GM19452 (cell line): ENCODE data around the gene LRBA.

Source experiments
- ATAC-seq: cut with Tn5 transposase; IDR thresholded peaks from one replicate; pipeline ENCODE4 v1.9.1; 2021; ENCODE audit not compliant: unreplicated experiment

The LRBA gene

DNA sequence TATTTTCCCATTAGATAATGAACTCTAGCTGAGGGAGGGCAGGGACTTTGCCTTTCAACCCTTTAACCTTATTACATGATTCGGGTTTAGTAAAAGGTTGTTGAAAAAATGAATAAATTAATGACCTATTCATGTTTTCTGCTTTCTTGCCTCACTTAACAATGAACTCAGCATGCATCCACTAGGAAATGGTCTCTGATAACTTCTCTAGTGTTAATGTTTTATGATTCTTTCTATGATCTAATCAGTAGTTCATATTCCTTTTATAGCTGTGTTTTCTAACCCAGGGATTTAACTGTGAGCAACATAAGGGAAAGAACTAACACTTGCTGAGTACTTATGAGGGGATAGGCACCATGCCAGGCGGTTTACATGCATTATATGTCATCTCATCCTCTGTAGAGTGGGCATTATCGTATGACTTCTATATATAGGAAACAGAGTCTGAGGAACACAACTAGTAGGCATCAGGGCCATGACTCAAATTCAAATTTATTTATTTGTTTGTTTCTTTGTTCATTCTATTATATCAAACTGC, 669.8 kb downstream of the LRBA start:
- no peak for ATAC-seq

DNA sequence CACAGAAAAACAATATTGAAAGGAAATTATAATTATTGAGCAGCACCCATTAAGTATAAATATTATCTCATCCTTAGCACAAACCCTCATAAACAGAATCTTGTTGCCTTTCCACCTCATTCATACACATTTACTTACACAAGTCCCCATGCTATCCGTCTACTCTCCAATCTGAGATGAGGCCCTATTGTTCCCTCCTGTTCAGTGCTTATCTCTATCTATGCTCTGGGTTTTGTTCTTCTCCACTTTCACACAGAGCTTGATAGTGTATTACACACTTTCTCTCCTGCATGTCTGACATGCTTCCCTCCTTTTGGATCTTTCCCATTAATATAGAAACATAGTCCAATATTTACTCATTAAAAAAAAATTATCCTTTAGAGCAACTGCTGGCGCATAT, 671.3 kb downstream of the LRBA start:
- no peak for ATAC-seq

DNA sequence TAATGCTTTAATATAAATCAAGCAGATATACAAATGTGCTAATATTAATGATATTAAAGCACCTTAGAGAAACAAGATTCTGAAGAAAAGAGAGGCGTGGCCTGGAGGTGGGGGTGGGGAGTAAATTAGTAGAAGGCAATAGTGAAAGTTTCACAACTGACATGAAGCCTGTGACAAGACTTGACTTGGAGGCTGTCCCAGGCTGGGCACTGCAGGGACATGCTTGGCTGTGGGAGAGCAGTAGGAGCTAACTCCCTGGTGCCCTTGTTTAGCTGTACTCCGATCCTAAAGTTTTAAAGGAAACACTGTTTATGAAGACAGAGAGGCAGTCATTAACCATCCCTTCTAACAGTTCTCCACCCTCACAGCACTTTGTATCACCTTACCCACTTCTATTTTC, 672.1 kb downstream of the LRBA start:
- ATAC-seq: no peak

DNA sequence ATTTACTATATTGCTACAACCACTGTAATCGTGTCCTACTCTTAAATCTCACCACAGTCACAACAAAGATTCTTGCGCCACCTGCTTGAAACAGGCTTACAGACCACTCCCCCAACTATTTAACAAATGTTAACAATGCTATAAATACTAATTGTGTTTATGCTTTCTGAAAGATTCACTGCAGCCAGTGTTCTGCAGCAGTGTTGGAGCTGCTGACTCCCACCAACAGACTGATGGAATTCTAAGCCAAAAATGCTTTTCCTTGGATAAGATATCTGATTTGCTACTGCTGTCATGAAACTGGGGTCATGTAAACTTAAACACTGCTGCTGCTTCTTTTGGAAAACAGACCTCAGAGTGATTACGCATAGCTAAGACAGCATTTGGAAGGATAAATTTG, 677.4 kb downstream of the LRBA start:
- no peak for ATAC-seq

DNA sequence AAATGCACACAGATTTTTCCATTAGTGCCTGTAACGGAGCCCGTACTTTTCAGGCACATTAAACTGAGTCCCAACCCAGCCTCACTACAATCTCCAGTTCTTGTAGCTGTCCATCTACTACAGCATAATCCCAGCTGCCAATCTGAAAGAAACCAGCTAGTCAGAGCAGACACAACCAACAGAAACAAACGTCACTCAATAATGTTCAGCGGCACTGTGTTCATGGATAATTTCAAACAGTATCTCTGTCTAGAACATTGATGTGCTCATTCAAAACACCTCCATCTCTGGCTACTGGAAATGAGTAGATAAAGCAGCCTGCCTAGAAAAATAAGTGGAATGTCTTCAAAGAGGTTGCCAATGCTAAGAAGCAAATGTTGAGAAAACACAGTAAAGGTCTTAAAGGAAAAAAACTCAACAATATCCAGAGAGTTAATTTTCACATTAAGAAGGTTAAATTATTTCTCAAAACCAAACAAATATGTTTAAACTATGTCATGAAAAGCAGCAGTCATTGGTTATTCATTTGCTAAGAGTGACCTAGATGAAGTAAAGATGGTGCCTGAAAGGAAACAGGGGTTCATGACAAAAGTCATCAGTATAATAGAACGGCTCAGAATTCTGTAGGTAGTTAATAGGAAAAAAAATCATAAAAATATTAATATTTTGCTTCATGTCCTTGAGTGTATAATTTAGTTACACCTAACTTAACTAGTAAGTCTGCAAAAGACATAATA, 678.2 kb downstream of the LRBA start:
- ATAC-seq: no peak

DNA sequence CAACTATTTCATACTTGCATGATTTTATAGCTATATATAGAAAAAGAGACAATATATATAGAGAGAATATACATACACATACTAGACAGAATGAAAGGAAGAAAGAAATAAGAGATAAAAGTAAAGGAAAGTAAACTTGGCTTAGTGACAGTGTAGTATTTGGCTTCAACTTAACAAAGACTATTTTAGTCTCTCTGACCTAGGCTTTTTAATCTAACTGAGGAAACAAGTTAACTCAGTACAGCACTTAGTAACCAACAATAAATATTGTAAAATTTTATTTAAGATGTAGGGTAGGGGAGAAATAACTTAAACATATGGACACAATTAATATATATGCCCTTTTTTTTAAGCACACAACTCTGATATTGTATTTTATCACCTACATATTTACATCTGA, 682.1 kb downstream of the LRBA start:
- no peak for ATAC-seq

DNA sequence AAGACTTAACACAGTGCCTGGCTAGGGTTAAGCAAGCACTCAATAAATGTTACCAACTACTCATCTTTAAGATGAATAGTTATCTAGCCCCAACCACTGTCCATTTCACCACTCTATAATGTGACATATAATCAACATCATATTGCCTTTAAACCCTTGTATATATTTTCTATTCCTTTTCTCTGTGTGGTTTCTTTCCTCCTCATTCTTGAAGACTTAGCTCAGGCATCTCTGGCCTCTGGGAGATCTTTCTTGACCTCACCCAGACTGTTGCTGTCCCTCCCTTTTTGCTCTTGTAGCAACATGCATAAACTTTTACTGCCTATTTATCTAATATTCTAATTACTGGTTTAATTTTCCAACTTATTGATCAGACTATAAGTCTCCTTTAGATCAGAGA, 683.0 kb downstream of the LRBA start:
- no peak for ATAC-seq

DNA sequence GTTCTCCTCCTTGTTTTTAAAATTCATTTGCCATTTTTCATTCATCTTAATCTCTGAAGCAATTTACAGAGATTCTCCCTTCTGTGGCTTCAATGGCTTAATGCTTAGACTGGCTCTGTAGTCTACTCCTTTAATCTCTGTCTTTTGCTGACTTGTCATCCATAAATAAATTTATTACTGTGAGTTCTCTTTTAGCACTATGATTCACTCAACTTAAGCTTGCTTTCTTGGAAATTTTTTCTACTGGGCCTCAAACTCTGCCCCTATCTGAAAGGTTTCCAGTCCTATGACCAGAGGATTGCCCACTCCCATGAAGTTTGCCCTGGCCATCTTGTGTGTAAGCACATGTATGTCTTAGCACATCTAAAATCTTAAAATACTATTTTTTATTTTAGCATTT, 685.7 kb downstream of the LRBA start:
- ATAC-seq: no peak

DNA sequence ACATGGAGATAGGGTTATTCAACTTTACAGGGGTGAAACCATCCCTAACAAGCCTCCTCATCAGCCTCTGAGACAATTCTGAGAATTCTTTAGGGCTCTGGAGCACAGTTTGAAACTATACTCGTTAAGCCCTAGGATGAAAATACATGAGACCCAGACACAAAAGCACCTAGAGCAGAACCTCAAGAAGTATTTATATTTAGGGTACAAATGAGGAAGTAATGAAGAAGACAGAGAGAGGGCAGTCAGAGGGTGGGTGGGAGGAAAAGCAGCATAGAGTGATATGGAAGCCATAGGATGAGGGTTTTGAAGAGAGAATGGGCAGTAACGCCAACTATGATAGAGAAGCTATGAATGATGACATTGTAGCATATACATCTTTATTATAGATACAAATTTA, 686.6 kb downstream of the LRBA start:
- no peak for ATAC-seq

DNA sequence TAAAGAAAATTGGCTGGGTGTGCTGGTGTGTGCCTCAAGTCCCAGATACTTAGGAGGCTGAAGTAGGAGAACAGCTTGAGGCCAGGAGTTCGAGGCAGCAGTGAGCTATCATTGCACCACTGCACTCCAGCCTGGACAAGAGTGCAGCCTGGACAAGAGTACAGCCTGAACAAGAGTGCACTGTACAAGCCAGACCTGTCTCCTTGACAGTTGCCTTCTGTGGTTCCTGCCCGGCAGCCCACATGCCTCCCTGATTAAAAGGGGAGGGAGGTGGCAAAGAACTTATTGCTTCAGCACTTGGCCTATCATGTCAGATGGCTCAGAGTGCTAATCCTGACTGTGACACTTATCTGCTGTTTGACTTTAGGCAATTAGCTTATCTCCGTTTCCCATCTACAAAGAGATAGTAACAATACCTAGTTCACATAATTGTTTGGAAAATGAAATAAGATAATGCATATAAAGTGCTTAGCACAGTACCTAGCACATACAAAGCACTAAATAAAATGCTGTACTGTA, 687.8 kb downstream of the LRBA start:
- no peak for ATAC-seq

DNA sequence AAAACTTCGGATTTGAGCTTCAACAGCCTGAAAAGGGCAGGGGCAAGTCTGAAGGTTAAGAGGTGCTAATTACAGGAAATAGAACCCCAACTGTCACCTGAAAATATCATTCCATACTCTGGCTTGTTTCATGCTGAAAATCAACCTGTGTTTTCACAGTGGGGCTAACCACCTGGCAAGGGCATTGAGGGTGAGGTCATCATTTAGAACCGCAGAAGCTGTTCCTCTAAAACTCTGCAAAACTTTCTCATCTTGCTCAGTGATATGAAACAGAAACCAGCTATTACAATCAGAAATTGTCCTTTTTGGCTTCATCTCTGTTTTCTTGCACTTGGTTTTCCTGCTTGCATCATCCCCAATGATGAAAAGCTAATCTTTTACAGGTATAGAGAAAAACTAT, 689.2 kb downstream of the LRBA start:
- ATAC-seq: peak; percentile 91

DNA sequence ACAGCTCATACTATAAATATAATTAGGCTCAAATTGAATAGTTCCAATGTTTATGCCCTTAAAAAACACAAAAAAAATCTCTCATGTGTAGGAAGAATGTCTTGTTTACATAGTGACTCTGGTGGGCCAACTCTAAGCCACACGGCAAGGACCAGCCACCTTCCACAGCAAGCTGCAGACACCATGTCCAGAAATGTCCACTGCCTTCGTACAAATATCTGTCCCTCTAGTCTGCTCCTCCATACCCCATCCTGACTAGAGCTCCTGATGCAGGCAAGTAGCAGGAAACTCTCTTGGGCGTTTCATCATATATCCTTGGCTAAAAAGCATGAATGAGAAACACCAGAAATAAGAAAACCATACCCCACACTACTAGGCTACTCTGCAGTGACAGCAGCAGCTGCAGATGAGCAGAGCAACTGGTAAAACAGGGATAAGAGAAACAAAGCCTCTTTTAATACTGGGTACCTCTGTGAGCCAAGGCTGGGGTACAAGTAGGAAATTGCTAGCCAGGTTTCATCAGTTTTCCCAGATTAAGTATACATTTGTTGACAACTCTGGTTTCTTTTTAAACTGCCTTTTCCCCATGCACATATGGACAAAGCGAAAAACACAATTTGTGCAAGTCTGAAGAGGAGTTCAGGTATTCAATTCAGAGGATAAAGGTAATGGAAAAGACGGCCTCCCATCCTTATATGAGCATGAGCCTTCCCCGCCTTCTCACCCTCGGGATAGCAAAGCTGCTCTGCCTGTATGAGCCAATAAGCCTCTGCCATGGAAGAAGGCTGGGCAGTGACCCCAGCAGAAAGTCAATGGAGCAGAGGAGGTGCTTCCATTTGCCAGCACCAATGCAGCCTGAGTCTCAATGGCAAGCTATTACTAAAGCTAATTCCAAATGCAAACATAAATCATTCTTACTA, 691.4 kb downstream of the LRBA start:
- ATAC-seq: no peak

DNA sequence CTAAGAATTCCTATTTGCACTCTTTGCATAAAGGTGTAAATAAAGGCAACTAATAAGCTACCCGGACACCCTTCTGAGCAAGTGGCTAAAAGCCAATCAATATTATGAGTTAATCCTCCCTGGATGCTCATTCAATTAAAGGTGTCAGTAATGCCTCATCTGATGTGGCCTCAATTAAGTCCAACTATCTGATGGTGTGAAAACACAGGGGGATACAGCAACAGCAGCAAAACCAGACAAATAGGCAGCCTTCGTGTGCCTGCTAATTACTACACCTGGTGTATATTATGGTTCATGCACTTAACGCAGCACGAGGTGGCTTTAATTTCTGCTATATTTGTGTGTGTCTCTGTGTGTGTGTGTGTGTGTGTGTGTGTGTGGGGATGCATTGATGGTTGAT, 692.4 kb downstream of the LRBA start:
- ATAC-seq: no peak

DNA sequence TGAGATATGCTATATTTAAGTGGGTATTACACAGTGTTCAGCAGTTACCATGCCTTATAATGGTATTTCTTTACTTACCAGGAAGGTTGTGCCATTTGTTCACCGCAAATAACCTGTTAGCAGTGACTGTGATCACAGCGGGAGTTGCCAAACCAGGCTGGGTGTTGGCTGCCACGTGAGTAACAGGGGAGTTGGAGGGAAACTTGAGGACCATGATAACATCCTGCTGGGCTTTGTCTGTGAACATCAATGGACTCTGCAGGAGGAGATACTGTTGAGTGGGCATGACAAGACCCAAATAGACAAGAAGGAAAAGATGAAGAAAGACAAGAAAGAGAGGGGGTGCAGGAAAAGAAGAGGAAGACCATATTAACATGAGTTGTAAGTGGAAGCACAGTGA, 694.0 kb downstream of the LRBA start:
- ATAC-seq: no peak

DNA sequence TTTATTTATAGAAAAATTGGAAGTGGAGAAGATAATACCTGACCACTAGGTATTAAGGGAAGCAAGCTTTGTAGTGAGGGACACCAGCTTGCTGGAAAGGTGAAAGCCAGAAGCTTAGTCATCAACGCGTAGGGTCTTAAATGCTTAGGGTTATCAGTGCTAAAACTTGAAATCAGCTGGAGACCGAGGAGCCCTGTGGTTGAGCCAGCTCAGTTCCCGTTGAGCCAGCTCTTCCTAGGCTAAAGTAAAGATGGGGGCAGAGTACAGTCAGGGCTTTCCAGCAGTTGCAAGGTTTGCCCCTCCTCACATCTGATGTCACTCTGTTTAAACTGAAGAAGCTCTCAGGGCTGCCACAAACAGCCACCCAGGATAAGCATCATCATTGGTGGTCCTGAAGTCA, 696.1 kb downstream of the LRBA start:
- ATAC-seq: no peak

DNA sequence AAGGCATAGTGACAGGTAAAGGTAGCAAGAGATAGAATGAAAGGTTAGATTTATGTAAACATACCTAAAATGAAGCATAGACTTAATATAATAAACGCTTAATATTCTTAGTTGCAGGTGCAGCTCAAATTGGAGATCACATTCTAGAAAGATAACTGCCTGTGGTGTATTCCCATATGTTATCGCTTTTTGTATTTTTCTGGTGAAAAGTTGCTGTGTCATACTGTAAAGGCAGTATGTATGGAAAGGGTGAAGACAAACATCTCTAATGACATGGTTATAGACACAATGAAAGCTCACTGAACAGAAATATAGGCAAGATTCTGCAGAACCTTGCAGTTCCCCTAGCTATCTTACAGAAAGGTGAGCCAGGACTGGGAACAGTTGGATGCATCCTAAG, 696.6 kb downstream of the LRBA start:
- ATAC-seq: no peak

DNA sequence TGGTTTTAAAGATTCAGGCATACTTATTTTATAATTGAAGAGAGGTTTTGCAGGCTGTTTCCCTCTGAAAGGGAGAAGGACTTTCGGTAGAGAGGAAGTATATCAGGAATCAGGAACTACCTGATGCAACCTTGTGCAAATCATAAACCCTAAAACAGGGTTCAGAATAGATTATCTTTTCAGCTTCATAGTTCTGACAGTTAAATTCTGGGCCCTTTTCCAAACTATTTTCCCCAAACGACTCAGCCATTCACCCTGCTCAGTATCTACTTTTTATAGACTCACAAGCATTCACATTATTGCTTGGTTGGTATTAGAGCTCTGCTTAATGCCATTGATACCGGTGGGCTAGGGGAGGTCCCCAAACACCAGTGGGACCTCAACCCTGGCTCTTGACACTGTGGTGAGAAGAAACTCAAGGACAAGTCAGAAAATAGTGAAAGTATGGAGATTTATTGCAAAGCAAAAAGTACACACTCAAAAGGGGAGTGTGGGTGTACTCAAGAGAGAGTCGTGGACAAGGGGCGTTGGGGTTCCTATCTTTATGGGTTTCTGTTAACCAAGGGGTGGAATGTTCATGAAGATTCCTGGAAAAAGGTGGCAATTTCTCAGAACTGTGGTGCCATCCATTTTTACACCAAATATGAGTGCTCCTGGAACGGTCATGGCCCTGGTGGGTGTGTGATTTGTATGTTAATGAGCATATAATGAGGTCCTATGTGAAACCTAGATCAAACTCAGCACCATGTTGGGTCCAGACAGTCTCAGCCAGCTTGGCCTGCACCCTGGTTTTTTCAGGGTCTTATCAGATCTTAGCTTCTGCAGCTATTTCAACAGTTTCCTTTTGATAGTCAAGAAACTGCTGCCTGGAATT, 698.5 kb downstream of the LRBA start:
- no peak for ATAC-seq

DNA sequence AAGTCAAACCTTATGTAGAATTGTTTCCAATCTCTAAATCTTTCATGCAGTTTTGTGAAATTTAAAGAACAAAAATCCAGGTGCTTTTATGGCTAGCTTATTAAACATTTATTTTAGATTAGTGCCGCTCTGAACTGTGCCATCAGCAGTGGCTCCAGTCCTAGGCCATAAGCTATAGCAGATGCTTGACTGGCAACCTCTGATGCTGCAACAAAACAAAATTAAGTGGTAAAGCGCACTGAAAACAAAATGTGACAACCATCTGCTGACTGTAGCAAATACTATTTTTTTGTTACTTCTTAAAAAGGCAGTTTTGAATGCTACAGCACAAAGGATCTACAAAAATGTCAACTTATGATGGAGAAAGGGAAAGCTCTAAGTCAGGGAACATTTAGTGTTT, 699.4 kb downstream of the LRBA start:
- ATAC-seq: no peak

DNA sequence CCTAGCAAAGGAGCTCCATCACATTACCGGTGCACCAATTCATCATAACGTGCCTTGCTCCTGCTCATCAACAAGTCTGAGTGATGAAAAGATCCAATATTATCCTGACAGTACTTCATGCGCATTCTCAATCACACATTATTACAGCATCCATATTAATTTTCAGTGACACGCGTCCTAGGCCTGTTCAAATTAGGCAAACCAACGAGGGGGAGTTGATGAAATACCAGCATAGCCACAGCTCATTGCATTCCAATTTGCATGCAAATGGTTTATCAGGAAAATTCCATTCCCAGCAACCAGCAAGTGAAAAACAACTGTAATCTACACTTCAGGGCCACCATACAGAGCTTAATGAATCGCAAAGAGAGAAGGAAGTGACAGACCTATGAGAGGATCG, 699.9 kb downstream of the LRBA start:
- no peak for ATAC-seq

DNA sequence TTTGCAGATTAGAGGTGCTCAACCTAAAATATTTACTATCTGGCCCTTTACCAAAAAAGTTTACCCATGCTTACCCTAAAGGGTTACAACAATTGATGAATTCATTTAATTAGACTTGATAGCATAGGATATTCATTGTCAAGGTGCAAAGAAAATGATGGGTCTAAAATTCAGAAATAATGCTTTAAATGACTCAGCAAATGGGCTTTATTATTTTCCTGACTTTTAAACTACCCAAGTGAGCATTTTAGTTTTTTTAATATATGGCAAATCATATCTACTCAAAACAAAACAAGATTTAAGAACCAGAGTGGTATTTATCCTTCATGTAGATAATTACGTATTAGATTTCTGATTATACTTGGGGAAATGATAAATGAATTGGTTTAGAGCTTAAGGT, 701.1 kb downstream of the LRBA start:
- no peak for ATAC-seq
